Endometrial microvascular endothelial cells (primary cell): ENCODE data around the gene PPFIBP2. TPM values are rescaled to one million over a fixed set of nuclear protein-coding genes. Genes with fewer than 3 reads are reported as not detected.

ENCODE experiments used
- in situ Hi-C: cut with HindIII; loops from 2 replicates; pipeline ENCODE4 v1.10.0; 2017; ENCODE audit warnings: low sequenced_read_pairs, low pct_unique_long_range_greater_than_20kb; ENCODE audit errors: inconsistent ontology term
- total RNA-seq: library from RNA; depleted of rRNA; stranded (reverse); fragments of >200 nt; gene quantifications from one replicate; pipeline ENCODE4 v1.2.3, GENCODE V29; 2015; ENCODE audit errors: inconsistent ontology term

The PPFIBP2 gene
- total RNA-seq, 1 donor from 2014 or later, result under 0.01 TPM

GRCh38 chr11:7667460-7667859 is 153.7 kb downstream of the PPFIBP2 start:
- in situ Hi-C loops, result no loop called here

DNA sequence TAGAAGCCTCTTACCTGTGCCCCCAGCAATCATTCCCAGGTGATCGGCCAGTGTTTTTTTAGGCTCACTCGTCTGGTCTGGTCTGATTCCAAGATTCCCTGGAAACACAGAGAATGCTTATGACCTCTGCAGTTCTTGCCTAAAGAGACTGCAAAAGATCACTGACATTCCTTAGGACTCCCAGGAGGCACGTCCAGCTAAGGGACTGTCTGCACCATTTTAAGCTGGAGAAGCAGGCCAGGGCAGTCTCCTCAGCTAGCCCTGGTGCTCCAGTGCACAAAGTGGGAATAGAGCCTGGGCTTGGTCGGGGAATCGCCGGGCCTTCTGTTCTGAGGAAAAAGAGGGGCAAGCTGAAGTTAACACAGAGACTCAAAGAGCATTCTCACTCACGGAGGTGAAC is 154.7 kb downstream of the PPFIBP2 start:
- in situ Hi-C loops, result no loop called here

DNA sequence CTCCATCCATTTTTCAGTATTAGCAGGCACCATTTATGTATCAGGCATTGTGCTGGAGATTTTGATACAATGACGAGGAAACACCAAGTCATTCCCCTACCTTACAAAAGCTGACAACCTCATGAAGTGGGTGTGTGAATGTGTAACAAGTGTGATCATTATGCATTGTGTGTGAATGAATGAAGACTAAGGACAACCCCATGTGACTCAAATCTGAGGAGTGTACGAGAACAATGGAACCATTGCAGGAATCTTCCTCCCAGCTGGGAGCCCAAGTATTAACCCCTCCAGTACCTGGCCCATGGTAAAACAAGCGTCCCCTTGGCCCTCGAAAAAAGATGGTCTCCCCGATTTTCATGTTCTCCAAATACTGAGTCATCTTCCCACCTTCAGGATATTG is 155.1 kb downstream of the PPFIBP2 start:
- in situ Hi-C loops, result no loop called here

- in situ Hi-C loops, result no loop called here
These were observed 156.8 kb downstream of the PPFIBP2 start for GRCh38 chr11:7670641-7671040.

GRCh38 chr11:7671347-7672215 is 157.8 kb downstream of the PPFIBP2 start:
- in situ Hi-C loops, result no loop called here

- in situ Hi-C loops, result no loop called here
These were observed 158.6 kb downstream of the PPFIBP2 start for GRCh38 chr11:7672276-7672959.

- in situ Hi-C loops, result no loop called here
These were observed 159.3 kb downstream of the PPFIBP2 start, which contains the start of gene CYB5R2 for GRCh38 chr11:7672960-7673723. Gene CYB5R2, minus strand, starts transcription at chr11:7673500. Its CDS starts 675 bp downstream, at chr11:7672825.

GRCh38 chr11:7673724-7674434 is 160.1 kb downstream of the PPFIBP2 start:
- in situ Hi-C loops, result no loop called here

DNA sequence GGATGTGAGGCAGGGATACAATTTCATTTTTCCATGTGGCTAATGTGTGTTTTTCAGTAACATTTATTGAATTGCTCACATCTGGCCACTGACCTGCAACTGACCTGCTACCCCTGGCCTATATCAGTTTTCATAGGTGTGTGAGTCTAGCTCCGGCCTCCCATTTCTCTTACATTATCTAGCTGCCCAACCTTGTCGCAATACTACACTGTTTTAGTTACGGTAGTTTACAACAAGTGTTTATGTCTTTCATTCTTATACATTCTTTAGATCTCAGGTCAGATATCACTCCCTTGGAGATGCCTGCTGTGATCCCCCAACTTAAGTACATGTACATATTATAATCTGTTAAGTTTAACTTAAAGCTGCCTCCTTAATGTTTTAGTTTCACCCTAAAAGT is 161.8 kb downstream of the PPFIBP2 start:
- in situ Hi-C loops, result no loop called here

GRCh38 chr11:7677071-7677470 is 163.3 kb downstream of the PPFIBP2 start:
- in situ Hi-C loops, result no loop called here

- in situ Hi-C loops, result no loop called here
These were observed 164.0 kb downstream of the PPFIBP2 start for GRCh38 chr11:7677796-7678201.

DNA sequence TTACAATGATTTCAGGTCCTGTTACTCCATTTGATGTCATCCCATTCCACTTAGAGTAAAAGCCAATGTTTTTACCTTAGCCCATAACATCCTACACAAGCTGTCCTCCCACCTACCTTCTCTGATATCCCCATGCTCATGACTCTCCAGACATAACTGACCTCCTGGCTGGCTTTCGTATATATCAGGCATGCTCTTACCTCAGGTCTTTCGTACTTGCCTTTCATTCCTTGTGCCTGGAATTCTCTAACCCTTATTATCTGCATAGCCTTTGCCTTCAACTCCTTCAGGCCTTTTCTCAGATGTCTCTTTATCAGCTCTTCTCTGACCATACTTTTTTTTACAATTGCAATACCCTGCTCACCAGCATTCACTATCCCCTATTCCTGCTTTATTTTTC is 169.8 kb downstream of the PPFIBP2 start:
- in situ Hi-C loops, result no loop called here

DNA sequence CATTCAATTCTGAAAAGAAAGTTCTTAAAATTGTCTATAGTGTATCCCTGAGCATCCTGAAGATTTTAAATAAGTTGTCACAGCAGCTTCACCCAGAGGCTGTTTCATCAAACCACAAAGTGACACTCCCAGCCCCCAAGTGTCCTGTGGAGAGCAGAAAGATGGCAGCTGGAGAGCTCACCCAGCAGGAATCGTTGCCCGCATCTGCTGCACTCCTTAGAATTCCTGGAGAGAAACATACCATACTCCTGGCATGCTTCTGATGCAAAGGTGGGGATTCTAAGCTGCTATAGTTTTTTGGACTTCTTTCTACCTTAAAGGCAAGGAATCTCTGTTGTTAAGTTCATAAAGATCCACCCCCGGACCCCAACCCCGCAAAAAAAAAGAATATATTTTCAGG is 173.0 kb downstream of the PPFIBP2 start:
- in situ Hi-C loops, result no loop called here

DNA sequence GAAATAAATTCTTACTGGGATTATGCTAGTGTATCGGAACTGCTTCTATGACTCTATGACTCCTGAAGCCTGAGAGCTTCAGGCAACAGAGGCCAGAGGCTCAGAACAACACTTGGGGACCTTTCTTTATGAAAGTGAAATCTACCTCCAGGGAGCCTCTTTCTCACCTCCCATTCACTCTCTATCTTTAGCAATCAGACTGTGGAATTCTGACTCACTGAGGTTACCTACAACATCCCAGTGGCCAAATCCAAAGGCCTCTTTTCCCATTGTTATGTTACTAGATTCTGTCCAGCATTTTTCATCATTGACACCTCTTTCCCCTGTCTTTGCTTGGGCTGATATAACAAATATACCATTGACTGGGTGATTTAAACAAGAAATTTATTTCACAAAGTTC is 173.6 kb downstream of the PPFIBP2 start:
- in situ Hi-C loops, result no loop called here

- in situ Hi-C loops, result no loop called here
These were observed 174.5 kb downstream of the PPFIBP2 start for GRCh38 chr11:7688238-7688826.

DNA sequence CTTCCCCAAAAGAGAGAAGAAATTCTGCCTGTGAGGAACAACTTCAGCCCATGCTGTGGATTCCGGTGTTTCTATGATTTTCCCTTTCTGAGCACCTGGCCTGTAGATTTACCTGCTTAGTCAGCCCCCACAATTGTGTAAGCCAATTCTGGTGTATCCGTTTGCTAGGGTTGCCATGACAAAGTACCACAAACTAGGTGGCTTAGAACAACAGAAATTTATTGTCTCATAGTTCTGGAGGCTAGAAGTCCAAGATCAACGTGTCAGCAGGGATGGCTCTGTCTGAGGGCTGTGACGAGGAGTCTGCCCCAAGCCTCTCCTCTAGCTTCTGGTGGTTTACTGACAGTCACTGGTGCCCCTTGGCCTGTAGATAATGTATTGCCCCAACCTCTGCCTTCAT is 175.4 kb downstream of the PPFIBP2 start:
- in situ Hi-C loops, result no loop called here

DNA sequence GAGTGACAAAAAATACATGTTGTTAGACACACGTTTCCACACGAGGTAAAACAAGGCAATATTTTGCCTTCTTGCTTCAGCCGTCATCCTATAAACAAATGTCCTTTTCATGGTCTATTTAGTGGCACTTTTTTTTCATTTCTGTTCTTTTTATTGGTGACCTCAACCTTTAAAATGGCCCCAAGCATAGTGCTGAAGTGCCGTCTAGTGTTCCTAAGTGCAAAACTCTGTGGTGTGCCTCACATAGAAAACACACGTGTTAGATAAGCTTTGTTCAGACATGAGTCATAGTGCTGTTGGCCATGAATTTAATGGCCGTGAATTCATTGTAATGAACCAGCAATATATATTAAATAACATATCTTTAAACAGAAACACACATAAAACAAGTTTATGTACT is 176.8 kb downstream of the PPFIBP2 start:
- in situ Hi-C loops, result no loop called here

- in situ Hi-C loops, result no loop called here
These were observed 178.1 kb downstream of the PPFIBP2 start for GRCh38 chr11:7691759-7692350.
